HEK293T (cell line): Measurements from ENCODE around the gene TIAM1.
A peak's percentile ranks its signal among the peaks of the same experiment; 100 is the strongest.

Source experiments
- CTCF ChIA-PET: fragments of 350-600 bp; formaldehyde crosslinking; extraction: SDS; loops from one replicate; lab custom pipeline; 2021; ENCODE audit warnings: antibody characterized with exemption, inconsistent platforms; lab: Yijun Ruan, JAX
- POLR2A ChIA-PET: fragments of 350-600 bp; formaldehyde crosslinking; extraction: SDS; loops from one replicate; lab custom pipeline; 2020; ENCODE audit warnings: antibody characterized with exemption, inconsistent platforms; lab: Yijun Ruan, JAX
- DNase-seq: peaks from one replicate; pipeline ENCODE4 v3.0.0; 2012; ENCODE audit warnings: mixed read lengths; ENCODE audit errors: extremely low spot score
- ARNT ChIP-seq: fragments of 450-650 bp; IDR thresholded peaks from 2 replicates; pipeline ENCODE4 v1.6.1; 2017; ENCODE audit warnings: mild to moderate bottlenecking
- BHLHE40 ChIP-seq: fragments of 450-650 bp; IDR thresholded peaks from 2 replicates; pipeline ENCODE4 v1.6.1; 2016; ENCODE audit warnings: mild to moderate bottlenecking, moderate library complexity, borderline replicate concordance
- CTBP1 ChIP-seq: fragments of 450-650 bp; IDR thresholded peaks from 2 replicates; pipeline ENCODE4 v1.6.1; 2016; ENCODE audit warnings: borderline replicate concordance
- ELF4 ChIP-seq: fragments of 450-650 bp; IDR thresholded peaks from 2 replicates; pipeline ENCODE4 v1.6.1; 2017; ENCODE audit warnings: antibody characterized with exemption
- FOXA1 ChIP-seq: fragments of 450-650 bp; IDR thresholded peaks from 2 replicates; pipeline ENCODE4 v1.6.1; 2016; ENCODE audit warnings: mild to moderate bottlenecking
- FOXK2 ChIP-seq: fragments of 450-650 bp; IDR thresholded peaks from 2 replicates; pipeline ENCODE4 v1.6.1; 2016; ENCODE audit warnings: mild to moderate bottlenecking
- FOXM1 ChIP-seq: fragments of 450-650 bp; IDR thresholded peaks from 2 replicates; pipeline ENCODE4 v1.6.1; 2017; ENCODE audit warnings: mild to moderate bottlenecking, borderline replicate concordance
- HDGF ChIP-seq: fragments of 450-650 bp; IDR thresholded peaks from 2 replicates; pipeline ENCODE4 v1.6.1; 2017; ENCODE audit warnings: antibody characterized with exemption, borderline replicate concordance
- L3MBTL2 ChIP-seq: fragments of 450-650 bp; conservative IDR thresholded peaks from 2 replicates; pipeline ENCODE4 v1.6.1; 2016; ENCODE audit warnings: mild to moderate bottlenecking
- LEF1 ChIP-seq: fragments of 450-650 bp; IDR thresholded peaks from 2 replicates; pipeline ENCODE4 v1.6.1; 2017; ENCODE audit warnings: mild to moderate bottlenecking, borderline replicate concordance
- NFRKB ChIP-seq: fragments of 450-650 bp; IDR thresholded peaks from 2 replicates; pipeline ENCODE4 v1.6.1; 2016; ENCODE audit warnings: mild to moderate bottlenecking, moderate library complexity
- PKNOX1 ChIP-seq: fragments of 450-650 bp; IDR thresholded peaks from 2 replicates; pipeline ENCODE4 v1.6.1; 2016
- SP1 ChIP-seq: fragments of 450-650 bp; IDR thresholded peaks from 2 replicates; pipeline ENCODE4 v1.6.1; 2017
- SUZ12 ChIP-seq: fragments of 450-650 bp; IDR thresholded peaks from 2 replicates; pipeline ENCODE4 v1.6.1; 2016; ENCODE audit warnings: mild to moderate bottlenecking
- TARDBP ChIP-seq: fragments of 450-650 bp; IDR thresholded peaks from 2 replicates; pipeline ENCODE4 v1.6.1; 2016
- ZNF384 ChIP-seq: fragments of 450-650 bp; IDR thresholded peaks from 2 replicates; pipeline ENCODE4 v1.6.1; 2016

Gene TIAM1

DNA sequence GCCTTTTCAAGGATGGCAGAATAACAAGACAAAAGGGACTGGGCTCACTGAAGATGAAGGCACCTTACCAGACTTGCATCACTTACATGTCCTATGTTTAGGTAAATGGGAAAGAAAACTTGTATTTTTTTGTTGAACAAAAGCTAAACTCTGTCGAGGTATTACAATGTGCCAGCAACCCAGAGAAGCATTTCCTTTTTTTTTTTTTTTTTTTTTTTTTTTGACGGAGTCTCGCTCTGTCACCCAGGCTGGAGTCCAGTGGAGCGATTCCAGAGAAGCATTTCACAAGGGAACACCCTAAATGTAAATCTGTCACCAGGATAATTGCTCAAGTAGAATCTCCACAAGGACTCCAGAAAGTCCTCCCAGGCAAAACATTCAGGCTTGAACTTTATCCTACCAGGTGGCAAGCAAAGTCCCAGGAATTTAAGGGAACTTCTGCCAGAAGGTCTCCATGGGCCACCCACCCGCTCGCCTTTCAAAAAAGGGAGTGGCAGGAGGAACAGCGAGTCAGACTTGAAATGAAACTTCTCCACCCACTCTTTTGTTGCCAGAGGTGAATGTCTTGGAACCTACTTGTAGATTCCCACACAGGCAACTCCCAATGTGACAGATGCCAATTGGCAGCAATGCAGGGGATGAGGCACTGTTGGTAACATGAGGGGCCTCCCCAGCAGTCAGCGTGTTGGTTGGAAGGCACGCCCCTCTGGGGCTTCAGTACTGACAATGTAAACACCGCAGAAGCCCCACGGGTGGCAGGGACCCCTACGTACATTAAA lies 125.0 kb downstream of the TIAM1 start:
- TF ChIP-seq ZNF384 (peak; percentile 76), ELF4 (no peak), PKNOX1 (peak; percentile 59)
- POLR2A ChIA-PET: no interaction called here
- no peak for DNase-seq
- CTCF ChIA-PET: interaction anchor here (1.4 kb wide), 1 partner anchor 17 kb away, joined by 4 read pairs; no protein-coding TSS in a partner anchor

GRCh38 chr21:31216206-31216605 lies 127.9 kb downstream of the TIAM1 start:
- CTCF ChIA-PET: no interaction called here
- no peak for DNase-seq
- POLR2A ChIA-PET: no interaction called here
- no peak for TF ChIP-seq LEF1
- TF ChIP-seq NFRKB: no peak
- TF ChIP-seq PKNOX1: no peak
- TF ChIP-seq BHLHE40: no peak

DNA sequence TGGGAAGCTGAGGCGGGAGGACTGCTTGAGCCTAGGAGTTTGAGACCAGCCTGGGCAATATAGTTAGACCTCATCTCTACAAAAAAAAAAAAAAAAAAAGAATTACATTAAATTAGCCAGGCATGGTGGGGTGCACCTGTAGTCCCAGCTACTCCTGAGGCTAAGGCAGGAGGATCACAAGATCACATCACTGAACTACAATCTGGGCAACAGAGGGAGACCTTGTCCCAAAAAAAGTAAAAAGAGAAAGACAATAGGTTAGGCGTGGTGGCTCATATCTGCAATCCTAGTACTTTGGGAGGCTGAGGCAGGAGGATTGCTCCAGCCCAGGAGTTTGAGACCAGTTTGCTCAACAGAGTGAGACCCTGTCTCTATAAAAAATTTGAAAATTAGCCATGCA lies 130.3 kb downstream of the TIAM1 start:
- TF ChIP-seq L3MBTL2 (no peak), LEF1 (no peak), FOXA1 (no peak), SP1 (no peak), SUZ12 (no peak), HDGF (no peak), NFRKB (no peak), PKNOX1 (no peak), BHLHE40 (no peak), FOXK2 (no peak), TARDBP (no peak), ZNF384 (no peak), FOXM1 (no peak), CTBP1 (no peak), ARNT (no peak), ELF4 (no peak)
- POLR2A ChIA-PET: no interaction called here
- CTCF ChIA-PET: interaction anchor here (0.6 kb wide), 1 partner anchor 258 kb away, joined by 4 read pairs; no protein-coding TSS in a partner anchor

GRCh38 chr21:31211836-31212235 lies 132.2 kb downstream of the TIAM1 start:
- DNase-seq: no peak
- TF ChIP-seq HDGF (no peak), TARDBP (no peak), L3MBTL2 (no peak), FOXA1 (no peak), ARNT (no peak), FOXK2 (no peak), LEF1 (no peak), SUZ12 (no peak), ELF4 (no peak)
- POLR2A ChIA-PET: no interaction called here
- CTCF ChIA-PET: interaction anchor here (0.5 kb wide), 1 partner anchor 9 kb away, joined by 5 read pairs; no protein-coding TSS in a partner anchor

More for the DNA sequence above, 130.3 kb downstream of the TIAM1 start:
- DNase-seq: no peak

DNA sequence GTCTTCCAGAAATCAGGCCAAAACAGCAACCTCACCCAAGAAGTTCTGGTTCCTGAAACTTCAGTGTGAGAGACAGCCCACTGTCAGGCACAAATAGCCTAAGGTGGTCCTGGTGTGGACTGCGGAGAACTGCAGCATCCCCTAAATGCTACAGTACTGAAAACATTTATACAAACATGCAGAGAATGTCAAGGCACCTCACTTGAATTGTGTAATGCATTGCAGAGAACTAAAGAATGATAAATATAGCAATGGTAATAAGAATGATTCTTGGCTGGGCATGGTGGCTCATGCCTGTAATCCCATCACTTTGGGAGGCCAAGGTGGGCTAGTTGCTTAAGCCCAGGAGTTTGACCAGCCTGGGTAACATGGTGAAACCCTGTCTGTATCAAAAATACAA lies 138.6 kb downstream of the TIAM1 start:
- no peak for TF ChIP-seq NFRKB
- ChIA-PET POLR2A (interaction anchor here (1.1 kb wide), 1 partner anchor 354 kb away, joined by 3 read pairs; no protein-coding TSS in a partner anchor), CTCF (no interaction called here)

GRCh38 chr21:31204801-31205200 lies 139.3 kb downstream of the TIAM1 start:
- CTCF ChIA-PET: no interaction called here
- no peak for DNase-seq
- POLR2A ChIA-PET: no interaction called here
- TF ChIP-seq FOXA1: no peak
- no peak for TF ChIP-seq BHLHE40
- no peak for TF ChIP-seq ELF4
- no peak for TF ChIP-seq SP1
- no peak for TF ChIP-seq ARNT
- no peak for TF ChIP-seq LEF1
- no peak for TF ChIP-seq FOXK2
- TF ChIP-seq ZNF384: no peak
- TF ChIP-seq TARDBP: no peak
- TF ChIP-seq FOXM1: no peak
- no peak for TF ChIP-seq PKNOX1
- TF ChIP-seq L3MBTL2: no peak

More for the DNA sequence above, 138.6 kb downstream of the TIAM1 start:
- DNase-seq: no peak
